Measurements from ENCODE around the gene TRIP12. TPM values are rescaled to one million over a fixed set of nuclear protein-coding genes. Genes with fewer than 3 reads are reported as not detected.
A peak's percentile ranks its signal among the peaks of the same experiment; 100 is the strongest.
"Not testable (repeated sequence)": the region's sequence is repeated elsewhere in the genome, so short reads cannot be mapped to it uniquely, and the experiment has no call there.

The TRIP12 gene
- total RNA-seq, 1 experiment from 2014 or later, result 368 TPM

DNA sequence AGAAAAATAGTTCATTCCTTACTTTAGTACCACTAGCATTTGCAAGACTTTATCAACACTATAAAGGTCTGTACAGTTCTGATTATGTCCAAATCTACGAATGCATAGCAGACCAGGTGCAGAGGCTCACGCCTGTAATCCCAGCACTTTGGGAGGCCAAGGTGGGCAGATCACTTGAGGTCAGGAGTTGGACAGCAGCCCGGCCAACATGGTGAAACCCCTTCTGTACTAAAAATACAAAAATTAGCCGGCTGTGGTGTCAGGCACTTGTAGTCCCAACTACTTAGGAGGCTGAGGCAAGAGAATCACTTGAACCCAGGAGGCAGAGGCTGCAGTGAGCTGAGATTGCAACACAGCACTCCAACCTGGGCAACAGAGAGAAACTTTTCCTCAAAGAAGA lies 87.4 kb downstream of the TRIP12 start:
- not testable (repeated sequence) for H3K27ac ChIP-seq (ENCODE audit: low read length)

DNA sequence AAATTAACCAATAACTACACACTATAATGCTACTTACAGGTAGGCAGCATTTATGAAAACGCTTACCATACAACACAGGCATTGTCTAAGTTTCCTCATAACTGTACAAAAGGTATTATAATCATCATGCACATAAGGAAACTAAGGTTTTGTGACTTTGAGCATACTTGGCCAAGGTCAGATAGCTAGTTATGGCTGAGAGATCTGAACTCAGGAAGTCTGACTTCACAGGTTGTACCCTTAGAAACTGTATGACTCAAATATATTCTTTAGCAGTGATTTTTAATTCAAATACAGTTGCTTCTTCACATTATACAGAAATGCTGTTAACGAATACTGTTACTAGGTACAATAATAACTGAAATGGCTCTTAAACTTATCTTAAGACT lies 89.3 kb downstream of the TRIP12 start:
- H3K9me3 ChIP-seq (ENCODE audit: control insufficient read depth, insufficient read depth, low read depth, low read length), result no peaks in the 10 kb centered on the region
- ChIA-PET POLR2A (no interaction called here), CTCF (no interaction called here)
- in situ Hi-C loops (cut with HindIII; ENCODE audit: low pct_unique_long_range_greater_than_20kb, low sequenced_read_pairs) (no loop called here), intact Hi-C loops (cut with micrococcal nuclease; ENCODE audit: unreplicated experiment) (no loop called here)
- H3K4me3 ChIP-seq (ENCODE audit: low read depth in 2 of 2, low read length in 2 of 2), result no peak overlapping the region
- no peak overlapping the region for H3K27ac ChIP-seq (ENCODE audit: low read length)
- no peaks in the 10 kb centered on the region for H3K27me3 ChIP-seq (ENCODE audit: control insufficient read depth, insufficient read depth, low read length)
- H3K4me1 ChIP-seq (ENCODE audit: control insufficient read depth, insufficient read depth, low read length), result no peaks in the 10 kb centered on the region
- DNase-seq (ENCODE audit: low read depth, low spot score) (no peak), ATAC-seq (no peak)
- TF ChIP-seq, protein P1, sequence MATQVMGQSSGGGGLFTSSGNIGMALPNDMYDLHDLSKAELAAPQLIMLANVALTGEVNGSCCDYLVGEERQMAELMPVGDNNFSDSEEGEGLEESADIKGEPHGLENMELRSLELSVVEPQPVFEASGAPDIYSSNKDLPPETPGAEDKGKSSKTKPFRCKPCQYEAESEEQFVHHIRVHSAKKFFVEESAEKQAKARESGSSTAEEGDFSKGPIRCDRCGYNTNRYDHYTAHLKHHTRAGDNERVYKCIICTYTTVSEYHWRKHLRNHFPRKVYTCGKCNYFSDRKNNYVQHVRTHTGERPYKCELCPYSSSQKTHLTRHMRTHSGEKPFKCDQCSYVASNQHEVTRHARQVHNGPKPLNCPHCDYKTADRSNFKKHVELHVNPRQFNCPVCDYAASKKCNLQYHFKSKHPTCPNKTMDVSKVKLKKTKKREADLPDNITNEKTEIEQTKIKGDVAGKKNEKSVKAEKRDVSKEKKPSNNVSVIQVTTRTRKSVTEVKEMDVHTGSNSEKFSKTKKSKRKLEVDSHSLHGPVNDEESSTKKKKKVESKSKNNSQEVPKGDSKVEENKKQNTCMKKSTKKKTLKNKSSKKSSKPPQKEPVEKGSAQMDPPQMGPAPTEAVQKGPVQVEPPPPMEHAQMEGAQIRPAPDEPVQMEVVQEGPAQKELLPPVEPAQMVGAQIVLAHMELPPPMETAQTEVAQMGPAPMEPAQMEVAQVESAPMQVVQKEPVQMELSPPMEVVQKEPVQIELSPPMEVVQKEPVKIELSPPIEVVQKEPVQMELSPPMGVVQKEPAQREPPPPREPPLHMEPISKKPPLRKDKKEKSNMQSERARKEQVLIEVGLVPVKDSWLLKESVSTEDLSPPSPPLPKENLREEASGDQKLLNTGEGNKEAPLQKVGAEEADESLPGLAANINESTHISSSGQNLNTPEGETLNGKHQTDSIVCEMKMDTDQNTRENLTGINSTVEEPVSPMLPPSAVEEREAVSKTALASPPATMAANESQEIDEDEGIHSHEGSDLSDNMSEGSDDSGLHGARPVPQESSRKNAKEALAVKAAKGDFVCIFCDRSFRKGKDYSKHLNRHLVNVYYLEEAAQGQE (IDR thresholded peaks at IDR 0.05; ENCODE audit: insufficient read depth in 1 of 2, low read depth in 2 of 2, low read length in 1 of 2), result no peak
- TF ChIP-seq POLR2AphosphoS5 (IDR thresholded peaks at IDR 0.05; ENCODE audit: low read depth, low read length), result no peak
- TF ChIP-seq, protein P2, sequence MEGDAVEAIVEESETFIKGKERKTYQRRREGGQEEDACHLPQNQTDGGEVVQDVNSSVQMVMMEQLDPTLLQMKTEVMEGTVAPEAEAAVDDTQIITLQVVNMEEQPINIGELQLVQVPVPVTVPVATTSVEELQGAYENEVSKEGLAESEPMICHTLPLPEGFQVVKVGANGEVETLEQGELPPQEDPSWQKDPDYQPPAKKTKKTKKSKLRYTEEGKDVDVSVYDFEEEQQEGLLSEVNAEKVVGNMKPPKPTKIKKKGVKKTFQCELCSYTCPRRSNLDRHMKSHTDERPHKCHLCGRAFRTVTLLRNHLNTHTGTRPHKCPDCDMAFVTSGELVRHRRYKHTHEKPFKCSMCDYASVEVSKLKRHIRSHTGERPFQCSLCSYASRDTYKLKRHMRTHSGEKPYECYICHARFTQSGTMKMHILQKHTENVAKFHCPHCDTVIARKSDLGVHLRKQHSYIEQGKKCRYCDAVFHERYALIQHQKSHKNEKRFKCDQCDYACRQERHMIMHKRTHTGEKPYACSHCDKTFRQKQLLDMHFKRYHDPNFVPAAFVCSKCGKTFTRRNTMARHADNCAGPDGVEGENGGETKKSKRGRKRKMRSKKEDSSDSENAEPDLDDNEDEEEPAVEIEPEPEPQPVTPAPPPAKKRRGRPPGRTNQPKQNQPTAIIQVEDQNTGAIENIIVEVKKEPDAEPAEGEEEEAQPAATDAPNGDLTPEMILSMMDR (IDR thresholded peaks at IDR 0.05), result no peak
- no peak for TF ChIP-seq TCF7L2 (IDR thresholded peaks at IDR 0.05; ENCODE audit: low read depth, low read length)
- TF ChIP-seq SIN3A (IDR thresholded peaks at IDR 0.05; ENCODE audit: borderline replicate concordance, insufficient read depth, low read depth, low read length), result no peak
- BruUV-seq (replicated peaks), result no TSS peak
- H3K36me3 ChIP-seq (ENCODE audit: control insufficient read depth, insufficient read depth, low read length), result peaks cover 31% of the 10 kb centered on the region

More for the DNA sequence above, 87.4 kb downstream of the TRIP12 start:
- BruUV-seq (replicated peaks); H3K4me1 ChIP-seq (ENCODE audit: control insufficient read depth, insufficient read depth, low read length); CTCF ChIA-PET; H3K27me3 ChIP-seq (ENCODE audit: control insufficient read depth, insufficient read depth, low read length); intact Hi-C loops (cut with micrococcal nuclease; ENCODE audit: unreplicated experiment); ATAC-seq; DNase-seq (ENCODE audit: low read depth, low spot score); H3K4me3 ChIP-seq (ENCODE audit: low read depth in 2 of 2, low read length in 2 of 2); in situ Hi-C loops (cut with HindIII; ENCODE audit: low pct_unique_long_range_greater_than_20kb, low sequenced_read_pairs); H3K9me3 ChIP-seq (ENCODE audit: control insufficient read depth, insufficient read depth, low read depth, low read length): not testable (repeated sequence)
- POLR2A ChIA-PET, result interaction anchor here (0.6 kb wide), 1 partner anchor 14 kb away, joined by 5 read pairs; no protein-coding TSS in a partner anchor
- TF ChIP-seq, protein P1 (IDR thresholded peaks at IDR 0.05; ENCODE audit: insufficient read depth in 1 of 2, low read depth in 2 of 2, low read length in 1 of 2), result peak in 1 of 2 experiments; percentile 52; a peak in 2 of 4 replicates
- peaks cover 20% of the 10 kb centered on the region for H3K36me3 ChIP-seq (ENCODE audit: control insufficient read depth, insufficient read depth, low read length)
